Measurements from ENCODE around the gene PAQR5. TPM values are rescaled to one million over a fixed set of nuclear protein-coding genes. Genes with fewer than 3 reads are reported as not detected.
"Not testable (repeated sequence)": the region's sequence is repeated elsewhere in the genome, so short reads cannot be mapped to it uniquely, and the experiment has no call there.

The PAQR5 gene
- total RNA-seq, 2 donors from 2014 or later: 6.5 to 11.5 TPM

DNA sequence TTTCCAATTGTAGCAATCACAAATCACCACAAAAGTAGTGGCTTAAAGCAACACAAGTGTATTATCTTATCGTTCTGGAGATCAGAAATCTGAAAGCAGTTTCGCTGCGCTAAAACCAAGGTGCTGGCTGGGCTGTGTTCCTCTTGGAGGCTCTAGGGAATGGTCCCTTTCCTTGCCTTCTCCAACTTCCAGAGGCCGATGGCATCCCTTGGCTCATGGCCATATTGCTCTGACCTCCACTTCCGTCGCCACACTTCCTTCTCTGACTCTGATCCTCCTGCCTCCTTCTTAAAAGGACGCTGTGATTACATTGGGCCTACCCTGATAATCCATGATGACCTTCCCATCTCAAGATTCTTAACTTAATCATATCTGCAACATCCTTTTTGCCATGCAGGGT, 10.7 kb upstream of the PAQR5 start:
- 82 to 86% methylated on average over 7 of the region's 7 CpGs for WGBS, 2 donors
- TF ChIP-seq CTCF (IDR thresholded peaks at IDR 0.05) (no peak), POLR2A (IDR thresholded peaks at IDR 0.05) (no peak)
- Histone ChIP-seq H3K4me3 (no peak overlapping the region), H3K27me3 (no peaks in the 10 kb centered on the region), H3K36me3 (replicated peaks in 1 of 2; ENCODE audit: insufficient read depth in 1 of 2, low read depth in 2 of 2) (no peaks in the 10 kb centered on the region), H3K9me3 (no peaks in the 10 kb centered on the region), H3K27ac (no peak overlapping the region), H3K4me1 (peaks cover 9% of the 10 kb centered on the region)
- no peak for ATAC-seq
- intact Hi-C loops (cut with DNase I): no loop called here
- DNase-seq: no peak

DNA sequence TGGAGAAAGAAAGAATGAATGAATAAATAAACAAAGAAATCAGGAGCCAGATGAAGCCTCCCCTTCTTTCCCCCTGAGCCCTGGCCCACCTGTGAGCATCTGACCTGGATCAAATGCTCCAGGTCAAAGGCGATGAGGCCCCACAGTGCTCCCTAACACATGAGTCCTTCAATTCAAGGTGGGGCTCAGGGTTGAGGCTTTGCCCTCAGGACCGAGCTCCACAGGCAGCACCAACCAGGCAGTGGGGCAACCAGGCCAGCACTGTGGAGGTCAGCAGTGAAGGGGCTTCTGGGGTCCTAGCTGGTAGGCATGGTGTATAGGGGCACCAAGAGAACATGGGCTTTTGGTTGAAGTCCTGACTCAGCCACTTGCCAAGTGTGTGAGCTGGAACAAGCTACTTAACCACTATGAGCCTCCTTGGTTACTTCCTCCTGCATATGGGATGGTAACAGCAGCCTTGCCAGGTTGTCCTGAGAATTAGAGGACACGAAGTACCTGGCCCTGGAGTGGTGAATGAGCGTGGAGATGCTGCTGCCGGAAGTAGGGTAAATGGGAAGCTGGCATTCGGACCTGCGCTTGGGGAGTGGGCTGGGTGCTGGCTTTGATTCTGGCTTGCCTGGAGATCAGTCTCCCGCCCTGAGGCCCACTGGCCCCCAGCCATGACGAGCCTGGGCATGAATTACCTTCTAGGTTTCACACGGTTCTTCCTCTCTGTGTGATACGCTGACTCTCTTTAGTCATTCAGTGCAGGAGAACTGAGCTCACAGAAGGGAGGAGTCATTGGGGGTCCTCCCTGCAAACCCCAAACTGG, 10.0 kb upstream of the PAQR5 start:
- intact Hi-C loops (cut with DNase I): no loop called here
- 75 to 80% methylated on average over 6 to 11 of the region's 11 CpGs for WGBS, 2 donors
- TF ChIP-seq POLR2A (IDR thresholded peaks at IDR 0.05) (no peak), CTCF (IDR thresholded peaks at IDR 0.05) (no peak)
- Histone ChIP-seq H3K4me1 (peaks cover 9% of the 10 kb centered on the region), H3K4me3 (no peak overlapping the region), H3K9me3 (no peaks in the 10 kb centered on the region), H3K27ac (peak overlapping the region in 2 of 4 donors; percentile 25 to 44), H3K27me3 (no peaks in the 10 kb centered on the region), H3K36me3 (replicated peaks in 1 of 2; ENCODE audit: insufficient read depth in 1 of 2, low read depth in 2 of 2) (no peaks in the 10 kb centered on the region)
- DNase-seq (no peak), ATAC-seq (peak; percentile 7)

DNA sequence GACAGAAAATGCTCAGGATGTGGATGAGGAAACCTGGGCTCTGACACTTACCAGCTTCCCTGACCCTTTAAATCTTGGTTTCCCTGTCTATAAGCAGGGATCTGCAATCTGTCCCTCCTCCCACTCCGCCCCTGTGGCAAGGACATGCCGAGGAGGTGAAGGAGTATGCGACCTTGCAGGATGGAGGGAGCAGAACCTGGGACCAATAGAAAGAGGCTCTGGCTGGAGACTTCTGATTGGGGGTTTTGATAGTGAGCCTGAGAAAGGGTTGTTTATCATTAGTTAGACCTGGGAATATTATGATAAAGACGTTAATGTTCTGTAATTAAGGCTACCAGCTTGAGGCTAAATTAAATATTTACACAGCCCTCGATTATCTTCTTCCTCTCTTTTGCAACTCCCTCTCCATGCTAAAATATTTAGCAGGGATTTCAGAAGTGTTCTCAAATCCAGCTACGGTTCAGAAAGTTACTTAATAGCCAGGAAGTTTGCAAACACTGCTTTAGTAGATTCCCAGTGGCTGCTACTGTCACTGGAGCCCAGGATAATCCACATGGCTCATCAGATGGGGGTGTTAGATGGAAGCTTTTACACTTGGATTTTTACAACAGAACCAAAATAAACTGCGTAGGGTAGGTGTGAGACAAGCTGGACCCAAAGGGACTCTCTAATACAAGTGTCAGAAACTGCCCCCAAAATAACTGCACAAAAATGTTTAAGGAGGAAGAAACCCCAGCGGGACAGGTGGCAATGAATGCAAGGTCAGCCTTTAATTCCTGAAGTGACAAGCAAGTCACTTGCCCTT, 9.2 kb upstream of the PAQR5 start:
- H3K9me3 ChIP-seq: no peaks in the 10 kb centered on the region
- ATAC-seq: peak; percentile 51
- TF ChIP-seq POLR2A (IDR thresholded peaks at IDR 0.05) (no peak), CTCF (IDR thresholded peaks at IDR 0.05) (no peak)

GRCh38 chr15:69290346-69291164, 8.2 kb upstream of the PAQR5 start:
- DNase-seq (no peak), ATAC-seq (no peak)
- H3K4me3 ChIP-seq: no peak overlapping the region
- intact Hi-C loops (cut with DNase I): no loop called here
- peaks cover 9% of the 10 kb centered on the region for H3K4me1 ChIP-seq
- H3K27ac ChIP-seq: peak overlapping the region in 1 of 4 donors; percentile 44
- H3K27me3 ChIP-seq: no peaks in the 10 kb centered on the region
- H3K36me3 ChIP-seq (replicated peaks in 1 of 2; ENCODE audit: insufficient read depth in 1 of 2, low read depth in 2 of 2): no peaks in the 10 kb centered on the region
- WGBS, 2 donors: 65 to 67% methylated on average over 6 to 7 of the region's 7 CpGs
- TF ChIP-seq POLR2A (IDR thresholded peaks at IDR 0.05) (no peak), CTCF (IDR thresholded peaks at IDR 0.05) (no peak)
- H3K9me3 ChIP-seq: no peaks in the 10 kb centered on the region

More for the DNA sequence above, 9.2 kb upstream of the PAQR5 start:
- H3K4me3 ChIP-seq: no peak overlapping the region
- 22 to 26% methylated on average over 8 of the region's 8 CpGs for WGBS, 2 donors
- H3K4me1 ChIP-seq: peaks cover 9% of the 10 kb centered on the region
- intact Hi-C loops (cut with DNase I): no loop called here
- no peak for DNase-seq
- H3K27me3 ChIP-seq: no peaks in the 10 kb centered on the region
- peak overlapping the region in 2 of 4 donors; percentile 25 to 44 for H3K27ac ChIP-seq
- H3K36me3 ChIP-seq (replicated peaks in 1 of 2; ENCODE audit: insufficient read depth in 1 of 2, low read depth in 2 of 2): no peaks in the 10 kb centered on the region

DNA sequence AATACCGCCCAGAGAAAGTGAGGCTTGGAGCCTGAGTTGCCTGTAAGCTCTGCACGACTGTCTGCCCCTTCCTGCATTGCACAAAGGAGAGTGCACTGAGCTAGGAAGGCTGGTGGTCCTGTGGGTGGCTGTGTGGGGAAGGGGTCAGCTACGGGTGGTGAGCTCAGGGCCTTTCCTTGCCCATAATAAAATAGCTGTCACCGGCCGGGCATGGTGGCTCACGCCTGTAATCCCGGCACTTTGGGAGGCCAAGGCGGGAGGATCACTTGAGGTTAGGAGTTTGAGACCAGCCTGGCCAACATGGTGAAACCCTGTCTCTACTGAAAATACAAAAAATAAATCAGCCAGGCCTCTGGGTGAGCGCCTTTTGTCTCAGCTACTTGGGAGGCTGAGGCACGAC, 7.1 kb upstream of the PAQR5 start:
- H3K9me3 ChIP-seq; H3K4me3 ChIP-seq; H3K4me1 ChIP-seq; H3K27me3 ChIP-seq; ATAC-seq; intact Hi-C loops (cut with DNase I); H3K27ac ChIP-seq; H3K36me3 ChIP-seq (replicated peaks in 1 of 2; ENCODE audit: insufficient read depth in 1 of 2, low read depth in 2 of 2); DNase-seq: not testable (repeated sequence)
- whole genome bisulfite sequencing, 2 donors: 89 to 90% methylated on average over 8 to 10 of the region's 10 CpGs

Data from body of pancreas (tissue), 4 donors.